Tibial nerve (tissue), 4 donors: ENCODE data around the gene RCAN1. TPM values are rescaled to one million over a fixed set of nuclear protein-coding genes. Genes with fewer than 3 reads are reported as not detected.

Experiments used
- DNase-seq, 2 donors: peaks; one replicate each; pipeline ENCODE4 v3.0.0-alpha.2; 2019; ENCODE audit warnings: low spot score in 2 of 2
- H3K27ac ChIP-seq, 4 donors: fragments of 200-600 bp; sonication (generic) in 3 of 4; one replicate each; pipeline ENCODE4 v1.5.1; 2017 to 2019; ENCODE audit warnings: mild to moderate bottlenecking in 1 of 4
- H3K27me3 ChIP-seq, 2 donors: fragments of 200-600 bp; sonication (generic) in 1 of 2; one replicate each; pipeline versions ENCODE4 v1.5.1 to v1.6.0; 2017 to 2019
- H3K36me3 ChIP-seq, 3 donors: fragments of 200-600 bp; sonication (generic); one replicate each; pipeline ENCODE4 v1.5.1; 2018 to 2019
- H3K4me1 ChIP-seq, 4 donors: fragments of 200-600 bp; sonication (generic) in 3 of 4; one replicate each; pipeline ENCODE4 v1.5.1; 2017 to 2019
- H3K4me3 ChIP-seq, 4 donors: fragments of 200-600 bp; sonication (generic) in 3 of 4; one replicate each; pipeline ENCODE4 v1.5.1; 2017 to 2019; ENCODE audit warnings: mild to moderate bottlenecking in 1 of 4, moderate library complexity in 1 of 4
- H3K9me3 ChIP-seq, 4 donors: fragments of 200-600 bp; sonication (generic) in 3 of 4; one replicate each; pipeline ENCODE4 v1.5.1; 2017 to 2019
- CTCF ChIP-seq, 5 experiments: fragments of 200-600 bp in 3 of 5; fragments of 450-650 bp in 2 of 5; sonication (generic) in 3 of 5; IDR thresholded peaks; one replicate each; pipeline ENCODE4 v1.5.1; 2016 to 2019; ENCODE audit warnings: antibody characterized with exemption in 5 of 5, mild to moderate bottlenecking in 3 of 5, moderate library complexity in 2 of 5
- EP300 ChIP-seq, 2 donors: sonication (generic); formaldehyde crosslinking; IDR thresholded peaks; one replicate each; pipeline ENCODE4 v1.6.1; 2017; ENCODE audit warnings: antibody characterized with exemption in 2 of 2, mild to moderate bottlenecking in 1 of 2
- POLR2A ChIP-seq, 2 donors: fragments of 450-650 bp; IDR thresholded peaks; one replicate each; pipeline ENCODE4 v1.6.1; 2017; ENCODE audit warnings: antibody characterized with exemption in 2 of 2, mild to moderate bottlenecking in 2 of 2, moderate library complexity in 2 of 2
- WGBS, 2 donors: methylation state at CpG; one replicate each; pipeline ENCODE4 v1.1.5; 2018; 5-methylcytosine and 5-hydroxymethylcytosine counted together
- total RNA-seq, 4 donors: library from RNA; depleted of rRNA; stranded (reverse); fragments of >200 nt; gene quantifications; one replicate each; pipeline ENCODE4 v1.1.0, GENCODE V29; 2016

The RCAN1 gene
- total RNA-seq, 4 donors from 2014 or later, result 51.8 to 71.2 (median 66.7) TPM

GRCh38 chr21:34593954-34594531 lies 20.9 kb downstream of the RCAN1 start:
- WGBS, 2 donors, result 51 to 52% methylated on average over 12 of the region's 12 CpGs
- H3K36me3 ChIP-seq, result no peaks in the 10 kb centered on the region
- peak overlapping the region in 2 of 4 donors; percentile 68 to 69 for H3K27ac ChIP-seq
- TF ChIP-seq POLR2A (IDR thresholded peaks at IDR 0.05) (no peak), CTCF (IDR thresholded peaks at IDR 0.05) (no peak), EP300 (IDR thresholded peaks at IDR 0.05) (peak; percentile 56 to 80)
- peak in 1 of 2 donors; percentile 38 for DNase-seq
- no peak overlapping the region for H3K4me3 ChIP-seq
- H3K4me1 ChIP-seq, result peaks cover 0 to 48% (median 33%) of the 10 kb centered on the region in 4 donors
- no peaks in the 10 kb centered on the region for H3K27me3 ChIP-seq
- H3K9me3 ChIP-seq, result no peaks in the 10 kb centered on the region

DNA sequence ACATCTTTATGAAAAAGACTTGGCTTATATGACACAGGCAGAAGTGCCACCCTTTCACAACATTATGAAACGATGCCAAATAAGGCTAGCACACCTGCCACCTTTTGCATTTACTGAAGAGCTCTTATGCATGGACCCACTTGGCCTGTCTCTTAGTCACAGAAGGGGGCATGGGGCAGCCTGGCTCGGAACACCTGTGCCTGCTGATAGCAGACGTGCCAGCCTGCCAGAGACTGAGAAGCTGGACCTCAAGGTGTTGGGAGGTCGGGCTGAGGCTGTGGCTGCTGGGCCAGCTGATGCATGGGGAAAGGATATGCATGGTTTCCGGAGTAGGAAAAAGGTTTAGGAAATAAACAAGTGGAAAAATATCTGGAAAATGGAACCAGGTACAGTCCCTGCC lies 21.5 kb downstream of the RCAN1 start:
- Histone ChIP-seq H3K36me3 (peaks cover 0 to 3% (median 0%) of the 10 kb centered on the region in 3 donors), H3K4me1 (peaks cover 0 to 48% (median 30%) of the 10 kb centered on the region in 4 donors), H3K27me3 (no peaks in the 10 kb centered on the region), H3K9me3 (no peaks in the 10 kb centered on the region), H3K27ac (peak overlapping the region in 2 of 4 donors; percentile 33 to 68), H3K4me3 (no peak overlapping the region)
- WGBS, 2 donors, result 85 to 99% methylated on average over 5 of the region's 5 CpGs
- no peak for TF ChIP-seq EP300 (IDR thresholded peaks at IDR 0.05)
- TF ChIP-seq POLR2A (IDR thresholded peaks at IDR 0.05), result no peak
- TF ChIP-seq CTCF (IDR thresholded peaks at IDR 0.05), result no peak
- DNase-seq, result no peak

DNA sequence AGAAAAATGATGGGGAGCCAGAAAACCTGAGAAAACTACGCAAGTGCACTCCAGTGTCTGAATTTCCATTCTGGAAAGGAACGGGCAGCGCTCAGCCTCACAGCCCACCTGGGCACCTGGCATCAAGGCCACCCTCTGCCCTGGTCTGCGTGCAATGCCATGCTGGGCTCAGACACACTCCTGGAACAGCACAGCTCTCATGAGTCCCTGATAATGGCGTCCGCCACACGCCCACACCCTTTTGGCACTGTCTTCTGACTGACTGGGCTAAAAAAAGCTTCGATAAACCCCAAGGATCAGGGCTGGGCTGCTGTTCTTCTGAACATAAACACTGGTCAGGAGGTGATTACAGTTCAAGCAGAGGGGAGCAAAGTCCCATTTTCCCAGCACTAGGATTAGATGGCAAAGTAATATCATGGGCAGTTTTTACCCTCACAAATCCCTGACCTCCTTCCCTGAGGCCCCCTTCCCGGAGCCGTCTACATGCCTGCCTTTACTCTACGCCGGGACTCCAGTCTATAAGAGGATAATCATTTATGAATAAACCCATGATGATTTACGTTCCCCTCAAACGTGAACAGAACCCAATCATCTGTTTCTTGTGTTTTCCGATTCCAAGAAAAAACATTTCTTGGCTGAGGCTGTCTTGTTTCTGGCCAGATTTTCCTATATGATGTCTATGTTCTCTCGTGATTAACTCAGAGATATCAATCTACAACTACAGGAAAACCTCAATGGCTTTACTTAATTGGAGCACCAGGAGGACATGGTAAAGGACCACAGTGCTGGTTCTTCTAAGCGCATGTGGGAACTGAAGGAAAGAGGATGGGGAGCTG lies 22.6 kb downstream of the RCAN1 start:
- TF ChIP-seq CTCF (IDR thresholded peaks at IDR 0.05) (no peak), EP300 (IDR thresholded peaks at IDR 0.05) (peak in 1 of 2 donors; percentile 22)
- Histone ChIP-seq H3K4me3 (no peak overlapping the region), H3K9me3 (no peaks in the 10 kb centered on the region), H3K4me1 (peaks cover 0 to 48% (median 30%) of the 10 kb centered on the region in 4 donors), H3K27me3 (no peaks in the 10 kb centered on the region), H3K27ac (peak overlapping the region in 3 of 4 donors; percentile 38 to 68 (median 66)), H3K36me3 (peaks cover 0 to 8% (median 0%) of the 10 kb centered on the region in 3 donors)
- DNase-seq, result no peak
- 40 to 53% methylated on average over 17 of the region's 17 CpGs for WGBS, 2 donors

DNA sequence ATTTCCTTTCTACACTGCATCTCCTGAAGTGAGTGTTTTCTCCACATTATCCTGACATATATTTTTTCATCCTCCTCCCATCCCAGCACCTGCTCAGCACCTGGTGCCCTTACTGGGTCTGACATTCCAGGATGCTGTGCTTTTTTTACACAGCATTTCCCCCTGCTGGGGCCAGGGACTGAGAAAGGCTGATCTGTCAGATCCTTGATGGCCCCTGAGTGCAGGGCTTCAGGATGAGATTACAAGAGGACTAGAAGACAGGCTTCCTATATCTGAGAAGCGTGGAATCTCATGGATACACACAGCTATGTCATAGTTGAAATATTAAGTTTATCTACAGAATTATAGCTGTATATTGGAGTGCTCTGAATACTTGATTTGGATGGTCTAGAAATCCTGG lies 24.4 kb downstream of the RCAN1 start:
- Histone ChIP-seq H3K27me3 (no peaks in the 10 kb centered on the region), H3K4me1 (peaks cover 0 to 44% (median 28%) of the 10 kb centered on the region in 4 donors), H3K27ac (no peak overlapping the region), H3K4me3 (no peak overlapping the region), H3K36me3 (peaks cover 0 to 8% (median 0%) of the 10 kb centered on the region in 3 donors), H3K9me3 (no peaks in the 10 kb centered on the region)
- 100% methylated on average over 1 of the region's 1 CpG for WGBS, 2 donors
- TF ChIP-seq CTCF (IDR thresholded peaks at IDR 0.05), result no peak
- TF ChIP-seq POLR2A (IDR thresholded peaks at IDR 0.05), result no peak
- TF ChIP-seq EP300 (IDR thresholded peaks at IDR 0.05), result no peak
- DNase-seq, result no peak
